A172 (cell line): Measurements from ENCODE around the gene LSP1. TPM values are rescaled to one million over a fixed set of nuclear protein-coding genes. Genes with fewer than 3 reads are reported as not detected.

Source experiments
- DNase-seq: peaks from one replicate; pipeline ENCODE4 v3.0.0-alpha.2; 2015; ENCODE audit warnings: low spot score
- total RNA-seq: library from RNA; depleted of rRNA; stranded (reverse); fragments of >200 nt; shearing (Covaris generic); gene quantifications from 2 replicates; pipeline ENCODE4 v1.2.3, GENCODE V29; 2014

LSP1 gene
- total RNA-seq, 1 experiment from 2014 or later: 71.7 TPM

DNA sequence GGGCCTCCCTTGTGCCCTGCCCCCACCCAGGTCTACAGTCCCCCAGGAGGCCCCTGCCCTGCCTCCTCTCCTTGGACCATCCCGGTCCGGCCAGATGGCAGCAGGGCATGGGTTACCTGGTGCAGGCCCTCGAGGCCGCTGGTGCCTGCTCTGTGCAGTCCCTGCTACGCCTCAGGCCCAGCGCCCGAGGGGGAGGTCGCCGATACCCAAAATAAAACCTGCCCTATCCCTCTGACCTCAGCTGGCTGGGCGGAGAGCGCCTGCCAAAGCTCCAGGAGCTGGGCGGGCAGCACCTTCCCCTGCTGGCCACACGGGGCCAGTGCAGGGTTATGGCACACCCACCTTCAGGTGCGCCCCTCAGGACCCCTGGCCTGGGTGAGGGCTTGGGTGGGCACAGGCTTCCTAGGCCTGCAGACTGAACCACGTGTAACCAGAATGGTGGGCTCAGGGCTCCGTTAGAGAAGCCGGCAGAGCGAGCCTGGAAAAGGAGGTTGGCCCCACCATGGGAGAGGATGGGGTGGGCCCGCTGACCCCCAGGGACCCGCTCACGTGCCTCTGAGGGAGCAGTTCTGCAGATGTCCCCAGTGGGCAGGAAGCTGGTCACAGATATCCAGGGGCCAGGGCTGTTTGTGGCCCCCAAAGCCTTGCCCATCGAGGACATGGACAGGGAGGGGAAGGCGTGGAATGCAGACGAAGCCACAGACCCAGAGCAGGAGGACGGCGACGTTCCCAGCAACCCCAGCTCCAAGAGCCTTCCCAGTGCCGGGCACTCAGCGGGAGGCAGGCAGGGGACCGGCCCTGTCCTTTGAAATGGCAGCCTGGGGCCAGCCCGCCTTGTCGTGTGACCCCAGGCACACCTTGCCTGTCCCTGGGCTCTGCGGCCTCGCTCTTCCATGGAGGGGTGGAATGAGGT lies 64.9 kb downstream of the LSP1 start:
- DNase-seq: no peak

DNA sequence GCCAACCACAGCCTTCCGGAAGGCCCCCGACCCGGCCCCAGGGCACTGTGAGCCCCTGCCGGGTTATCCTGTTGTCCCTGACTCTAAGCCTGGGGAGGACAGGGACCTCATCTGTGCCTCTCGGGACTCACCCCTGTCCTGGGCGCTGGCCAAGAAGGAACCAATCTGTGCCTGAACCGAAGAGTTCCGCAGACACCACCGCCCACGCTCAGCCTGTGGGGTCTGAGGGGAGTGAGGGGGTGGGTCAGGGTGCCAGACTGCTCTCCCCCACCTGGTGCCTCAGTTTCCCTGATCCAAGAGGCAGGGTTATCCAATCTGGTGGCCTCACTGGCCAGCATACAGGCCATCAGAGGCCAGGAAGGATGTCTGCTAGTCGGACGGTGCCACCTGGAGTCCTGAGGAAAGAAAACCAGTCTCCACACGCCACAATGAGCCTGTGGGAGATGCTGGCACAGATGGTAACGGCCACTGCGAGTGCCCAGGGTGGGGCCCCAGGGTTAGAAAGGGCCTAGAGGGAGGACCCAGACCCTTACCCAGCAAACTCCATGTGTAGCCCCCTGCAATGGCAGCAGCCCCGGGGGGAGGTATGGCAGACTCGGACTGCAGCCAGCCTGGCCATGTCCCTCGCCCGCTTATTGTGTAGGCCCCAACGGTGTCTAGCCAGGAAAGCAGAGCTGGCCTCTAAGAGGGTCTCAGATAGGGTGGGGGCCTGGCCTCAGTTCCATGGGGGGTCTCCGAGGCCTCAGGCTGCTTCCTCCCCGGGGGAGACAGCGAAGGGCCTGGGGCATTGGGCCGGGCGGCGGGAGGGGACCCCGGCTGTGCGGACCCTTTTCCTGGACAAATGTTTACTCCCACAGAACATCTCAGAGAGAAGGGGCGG lies 65.8 kb downstream of the LSP1 start:
- DNase-seq: peak; percentile 14

DNA sequence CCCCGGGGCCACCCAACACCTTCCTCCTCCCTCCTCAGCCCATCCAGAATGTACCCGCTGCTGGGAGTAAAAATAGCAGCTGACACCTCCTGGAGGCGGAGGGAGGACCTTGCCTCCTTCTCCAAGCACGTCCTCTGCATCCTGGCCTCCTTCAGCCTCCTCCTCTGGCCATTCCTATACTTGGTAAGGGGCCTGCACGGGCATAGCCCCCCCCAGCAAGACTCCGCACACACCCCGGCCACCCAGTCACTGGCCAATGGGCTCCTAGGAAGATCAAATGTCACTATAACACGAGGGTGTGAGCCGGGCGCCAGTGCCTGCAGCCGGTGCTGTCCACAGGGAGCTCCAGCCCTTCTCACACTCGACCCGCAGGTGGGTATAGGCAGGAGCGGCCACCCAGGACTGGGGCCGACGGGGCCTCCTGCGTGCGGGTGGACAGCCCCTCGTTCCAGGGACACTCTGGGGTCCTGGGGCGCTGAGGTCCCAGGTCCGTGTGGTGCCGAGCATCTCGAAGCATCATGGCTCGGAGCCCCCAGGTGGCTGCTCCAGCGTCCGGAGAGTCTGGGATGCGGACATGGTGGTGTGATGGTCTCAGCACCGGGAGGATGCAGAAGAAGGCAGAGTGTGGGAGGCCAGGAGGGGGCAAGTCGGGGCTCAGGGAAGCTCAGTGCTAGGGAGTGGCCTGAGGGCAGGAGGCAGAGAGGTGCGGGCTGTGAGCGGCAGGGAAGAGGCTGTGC lies 66.7 kb downstream of the LSP1 start, which contains the start of gene TNNT3:
TSS of gene TNNT3 (plus strand) at position 313 of the 737 bp plus-strand sequence. CDS start 3,172 bp downstream, outside the sequence.
- no peak for DNase-seq

DNA sequence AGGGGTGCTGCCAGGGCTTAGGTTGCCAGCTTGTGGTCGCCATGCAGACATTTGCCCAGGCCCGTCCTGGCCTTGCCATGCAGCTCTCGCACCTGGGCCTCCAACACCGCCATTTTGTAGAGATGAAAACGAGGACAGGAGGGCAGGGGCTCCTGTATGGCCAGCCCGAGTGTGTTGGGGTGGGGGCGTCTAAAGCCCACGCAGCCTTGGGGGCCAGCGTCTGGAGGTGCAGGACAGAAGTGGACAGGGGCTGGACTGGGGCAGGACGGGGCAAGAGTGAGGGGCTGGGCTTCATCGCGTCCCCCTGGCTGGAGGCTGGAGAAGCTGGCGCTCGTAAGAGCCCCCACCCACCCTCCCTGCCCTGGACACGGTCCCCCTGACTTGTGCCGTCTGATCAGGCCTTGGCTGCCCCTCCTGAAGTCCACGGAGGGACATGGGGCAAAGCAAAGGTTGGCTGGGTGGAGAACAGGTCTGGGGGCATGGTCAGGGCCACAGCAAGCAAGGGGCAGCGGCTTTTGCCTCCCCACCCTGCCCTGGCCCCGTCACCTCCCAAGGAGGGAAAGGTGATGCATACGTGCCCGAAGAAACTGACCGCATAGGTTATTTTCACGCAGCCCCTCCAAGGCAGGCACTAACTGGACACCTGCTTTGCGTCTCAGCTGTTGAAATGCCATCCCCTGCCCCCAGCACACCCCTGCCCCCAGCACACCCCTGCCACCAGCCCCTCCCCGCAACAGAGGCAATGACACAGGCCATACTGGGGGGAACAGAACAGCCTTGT lies 67.4 kb downstream of the LSP1 start:
- DNase-seq: no peak

DNA sequence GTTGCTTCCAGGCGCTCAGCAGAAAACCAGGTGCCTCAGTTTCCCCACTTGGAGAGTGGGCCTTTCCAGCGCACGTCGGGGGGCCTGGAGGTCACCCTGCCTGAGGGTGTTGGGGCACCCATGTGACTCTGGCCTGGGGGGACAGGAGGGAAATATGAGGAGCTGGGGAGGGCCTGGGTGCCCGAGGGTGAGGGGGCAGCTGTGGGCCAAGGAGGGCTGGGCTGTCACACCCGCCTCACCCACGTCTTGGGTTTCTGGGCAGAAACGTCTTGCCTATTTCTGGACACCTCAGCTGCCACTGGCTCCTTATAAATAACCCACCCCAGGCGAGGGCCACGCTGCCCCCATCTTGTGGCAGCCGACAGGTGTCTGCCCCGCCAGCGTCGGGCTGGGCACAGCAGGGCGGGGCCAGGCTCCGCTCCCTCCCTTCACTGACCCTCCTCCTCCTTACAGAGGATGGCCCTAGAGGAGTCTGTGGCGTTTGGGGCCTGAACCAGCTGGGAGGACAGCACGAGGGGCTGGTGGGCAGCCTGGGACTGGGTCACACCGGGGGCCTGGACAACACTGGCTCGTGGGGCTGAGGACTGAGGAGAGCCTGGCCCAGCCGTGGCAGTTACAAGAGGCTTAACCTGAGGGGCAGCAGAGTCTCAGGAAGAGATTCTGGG lies 68.2 kb downstream of the LSP1 start:
- no peak for DNase-seq

DNA sequence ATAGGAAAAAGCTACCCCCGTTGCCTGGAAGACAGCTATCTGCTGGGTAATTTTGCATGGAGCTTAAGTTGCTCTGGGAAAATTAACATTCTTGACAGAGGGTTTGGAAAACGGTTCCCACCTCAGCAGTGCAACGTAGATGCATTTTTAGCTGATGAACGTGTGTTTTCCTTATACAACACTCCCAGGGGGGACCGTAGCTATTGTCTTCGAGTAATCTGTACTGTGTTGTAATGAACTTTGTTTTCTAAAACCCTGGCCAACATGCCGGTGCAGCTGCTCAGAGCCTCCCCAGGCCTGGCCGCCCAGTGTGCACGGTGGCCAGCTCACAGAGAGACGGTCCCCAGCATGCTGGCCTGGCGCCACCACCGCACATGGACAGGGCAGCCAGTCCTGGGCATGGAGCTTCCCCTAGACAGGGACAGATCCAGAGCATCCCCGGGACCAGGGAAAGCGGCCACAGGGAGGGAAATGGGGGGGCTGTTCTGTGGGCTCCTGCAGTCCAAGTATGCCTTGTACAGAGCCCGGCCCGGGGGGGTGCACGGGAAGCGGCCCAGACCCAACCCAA lies 68.8 kb downstream of the LSP1 start:
- DNase-seq: no peak

DNA sequence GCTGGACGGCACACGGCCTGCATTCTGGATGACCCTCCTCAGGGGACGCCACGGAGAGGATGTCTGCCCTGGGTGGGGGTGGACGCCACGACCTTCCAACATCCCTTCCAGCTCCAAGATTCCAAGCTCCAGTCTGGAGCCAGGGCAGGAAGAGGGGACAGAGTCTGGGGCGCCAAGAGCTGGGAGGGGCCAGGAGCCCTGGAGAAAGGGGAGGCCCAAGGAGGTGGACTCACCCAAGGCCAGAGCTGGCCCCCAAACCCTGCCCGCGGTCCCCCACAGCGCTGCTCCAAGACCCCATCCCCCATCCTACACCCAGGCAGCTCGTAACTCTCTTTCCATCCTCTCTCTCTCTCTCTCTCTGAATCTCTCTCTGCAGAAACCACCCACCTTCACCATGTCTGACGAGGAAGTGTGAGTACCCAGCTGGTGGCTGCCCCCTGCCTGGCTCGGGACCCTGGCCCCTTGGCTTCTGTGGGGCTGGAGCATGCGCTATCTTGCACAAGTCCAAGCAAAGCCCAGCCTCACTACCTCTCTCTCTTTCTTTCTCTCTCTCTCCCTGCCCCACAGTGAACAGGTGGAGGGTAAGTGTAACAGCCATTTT lies 69.7 kb downstream of the LSP1 start:
- DNase-seq: no peak

DNA sequence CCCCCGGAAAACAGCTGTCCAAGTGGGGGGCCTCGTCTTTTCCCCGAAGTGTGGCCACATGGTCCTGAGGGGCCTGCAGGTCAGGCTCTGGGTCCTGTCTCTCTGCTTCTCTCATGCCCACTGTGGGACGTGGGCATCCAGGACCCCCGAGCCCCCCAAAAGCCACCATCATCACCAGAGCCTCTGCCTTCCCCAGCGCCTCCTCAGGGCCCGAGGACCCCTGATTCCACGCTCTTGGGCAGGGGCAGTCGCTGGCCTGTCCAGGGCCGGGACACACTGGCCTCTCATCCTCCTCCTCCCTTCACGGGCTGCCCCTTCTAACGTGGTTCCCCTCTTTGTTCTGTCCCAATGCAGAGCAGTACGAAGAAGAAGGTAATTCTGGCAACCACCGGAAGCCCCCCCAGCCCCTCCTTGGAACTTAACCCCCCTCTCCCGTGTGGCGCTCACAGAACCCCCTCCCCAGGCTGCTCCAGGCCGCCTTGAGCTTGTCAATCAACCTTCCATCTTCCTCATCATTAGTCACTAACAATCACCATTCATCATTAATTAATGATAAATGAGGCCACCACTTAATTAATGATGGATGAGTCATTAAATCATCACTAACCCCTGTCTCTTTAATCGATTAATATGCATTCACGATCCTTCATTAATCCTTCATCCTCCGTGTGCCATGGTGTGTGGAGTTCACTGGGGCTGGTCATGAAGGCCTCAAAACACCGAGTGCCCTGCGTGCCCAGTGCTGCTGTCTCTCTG lies 70.5 kb downstream of the LSP1 start:
- DNase-seq: no peak

DNA sequence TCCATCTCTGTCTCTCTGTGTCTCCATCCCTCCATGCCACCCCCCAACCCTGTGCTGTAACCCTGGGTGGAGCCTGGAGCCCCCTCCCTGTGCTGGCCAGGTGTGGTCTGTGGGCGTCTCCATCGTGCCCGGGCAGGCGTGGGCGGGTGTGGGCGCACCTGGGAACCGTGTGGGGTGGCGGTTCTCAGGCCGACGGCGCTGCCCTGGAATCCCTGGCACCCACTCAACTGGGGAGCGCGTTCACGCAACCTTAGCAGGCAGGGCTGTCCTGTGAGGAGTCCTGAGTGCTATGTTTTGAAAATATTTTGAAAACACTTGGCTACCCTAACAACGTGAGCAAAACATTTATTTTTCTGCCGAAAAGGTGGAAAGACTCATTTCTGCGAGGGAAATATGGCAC lies 71.3 kb downstream of the LSP1 start:
- DNase-seq: no peak

DNA sequence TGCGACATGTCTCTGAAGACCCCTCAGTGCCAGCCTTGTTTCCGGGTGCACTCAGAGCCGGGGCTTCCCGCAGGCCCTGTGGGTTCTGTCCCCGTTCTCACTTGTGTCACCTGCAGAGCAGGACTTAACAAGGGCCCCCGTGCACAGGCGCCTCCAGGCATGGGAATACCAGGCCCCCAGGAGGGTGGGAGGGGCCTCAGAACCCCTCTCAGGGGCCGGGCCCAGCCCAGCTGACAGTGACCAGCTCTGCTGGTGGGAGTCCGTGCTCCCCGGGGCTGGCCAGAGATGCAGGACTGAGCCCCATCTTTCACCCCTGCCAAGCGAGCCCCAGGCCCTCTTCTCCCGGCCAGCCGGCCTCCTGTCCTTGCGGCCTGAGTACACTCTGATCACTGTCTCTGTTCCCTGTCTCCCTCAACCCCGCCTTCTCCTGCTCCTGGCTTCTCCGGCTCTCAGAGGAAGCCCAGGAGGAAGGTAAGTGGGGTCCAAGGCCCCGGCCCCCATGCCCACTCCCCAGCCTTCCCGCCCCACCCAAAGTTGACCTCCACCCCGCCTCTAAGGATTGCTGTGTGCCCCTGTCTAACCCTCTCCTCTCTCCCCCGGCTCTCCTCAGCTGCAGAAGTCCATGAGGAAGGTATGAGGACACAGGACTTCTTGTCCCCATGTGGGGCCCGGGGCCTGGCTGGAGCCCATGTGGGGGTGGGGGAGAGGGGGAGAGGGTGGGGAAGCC lies 71.9 kb downstream of the LSP1 start:
- DNase-seq: no peak

DNA sequence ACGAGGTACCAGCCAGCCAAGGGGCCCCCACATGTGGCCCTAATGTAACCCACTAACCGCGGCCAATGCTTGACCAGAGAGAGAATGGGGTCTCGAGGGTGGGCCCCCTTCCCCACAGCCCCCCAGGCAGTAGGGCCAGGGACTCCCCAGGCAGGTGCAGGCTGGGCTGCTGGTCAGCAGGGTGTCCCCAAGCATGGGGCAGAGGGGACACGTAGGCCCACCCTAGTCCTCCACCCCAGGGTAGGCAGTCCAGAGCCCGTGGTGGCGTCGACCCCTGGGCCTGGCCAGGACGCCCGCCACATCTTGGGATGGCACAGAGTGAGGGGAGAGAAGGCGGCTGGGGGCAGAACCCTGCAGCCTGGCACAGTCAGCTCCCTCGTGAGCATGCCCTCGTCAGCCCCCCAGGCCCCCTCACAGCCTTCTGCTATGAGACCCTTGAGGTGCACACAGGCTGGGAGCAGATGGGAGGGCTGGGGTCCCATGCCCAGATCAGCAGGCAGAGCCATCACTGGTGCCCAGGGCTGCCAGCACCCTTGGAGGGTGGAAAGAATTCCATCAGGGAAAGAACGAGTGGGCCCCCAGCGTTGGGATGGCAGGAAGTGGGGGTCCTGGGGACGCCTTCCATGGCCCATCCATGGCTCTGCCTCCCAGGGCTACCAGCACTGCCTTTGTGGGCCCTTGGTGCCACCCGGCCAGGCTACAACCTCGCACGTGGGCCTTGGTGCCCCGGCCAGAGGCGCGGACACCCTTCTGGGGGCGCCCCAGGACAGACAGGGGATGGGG lies 72.7 kb downstream of the LSP1 start:
- DNase-seq: no peak

DNA sequence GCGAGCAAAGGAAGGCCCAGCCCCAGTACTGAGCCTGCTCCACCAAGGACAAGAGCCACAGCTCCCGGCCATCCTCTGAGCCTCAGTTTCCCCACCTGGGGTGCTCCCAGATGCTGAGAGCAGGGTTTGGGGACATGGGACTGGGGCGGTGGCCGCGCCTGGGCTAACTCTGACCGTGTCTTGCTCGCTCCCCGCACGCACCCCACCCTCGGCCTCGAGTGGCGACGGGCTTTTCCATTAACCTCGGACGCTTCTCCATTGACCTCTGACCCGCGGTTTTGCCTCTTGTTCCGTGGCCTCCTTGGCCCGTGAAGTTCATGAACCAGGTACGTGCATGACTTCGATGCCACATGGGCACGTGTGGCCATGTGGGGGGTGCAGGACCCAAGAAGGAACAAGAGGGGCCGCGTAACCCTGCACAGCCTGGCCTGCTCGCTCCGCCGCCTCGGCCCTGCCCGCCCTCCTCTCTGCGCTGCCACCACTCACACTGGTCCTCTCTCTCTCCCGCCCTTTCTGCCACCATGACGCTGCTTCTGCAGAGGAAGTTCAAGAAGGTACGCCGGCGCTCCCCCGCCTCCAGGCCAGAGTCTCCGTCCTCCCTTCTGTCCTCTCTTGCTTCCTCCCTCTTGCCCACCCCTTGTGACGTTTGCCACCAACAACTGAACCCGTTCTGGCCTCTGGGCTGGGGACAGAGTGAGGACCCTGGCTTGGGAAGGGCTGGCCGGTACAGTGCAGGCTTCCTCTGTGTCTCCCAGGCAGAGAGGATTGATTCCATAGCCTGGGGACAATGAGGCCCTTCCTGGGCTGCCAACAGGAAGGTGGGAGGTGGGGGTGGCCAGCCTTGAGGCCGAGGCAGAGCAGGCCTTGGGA lies 73.5 kb downstream of the LSP1 start:
- no peak for DNase-seq

DNA sequence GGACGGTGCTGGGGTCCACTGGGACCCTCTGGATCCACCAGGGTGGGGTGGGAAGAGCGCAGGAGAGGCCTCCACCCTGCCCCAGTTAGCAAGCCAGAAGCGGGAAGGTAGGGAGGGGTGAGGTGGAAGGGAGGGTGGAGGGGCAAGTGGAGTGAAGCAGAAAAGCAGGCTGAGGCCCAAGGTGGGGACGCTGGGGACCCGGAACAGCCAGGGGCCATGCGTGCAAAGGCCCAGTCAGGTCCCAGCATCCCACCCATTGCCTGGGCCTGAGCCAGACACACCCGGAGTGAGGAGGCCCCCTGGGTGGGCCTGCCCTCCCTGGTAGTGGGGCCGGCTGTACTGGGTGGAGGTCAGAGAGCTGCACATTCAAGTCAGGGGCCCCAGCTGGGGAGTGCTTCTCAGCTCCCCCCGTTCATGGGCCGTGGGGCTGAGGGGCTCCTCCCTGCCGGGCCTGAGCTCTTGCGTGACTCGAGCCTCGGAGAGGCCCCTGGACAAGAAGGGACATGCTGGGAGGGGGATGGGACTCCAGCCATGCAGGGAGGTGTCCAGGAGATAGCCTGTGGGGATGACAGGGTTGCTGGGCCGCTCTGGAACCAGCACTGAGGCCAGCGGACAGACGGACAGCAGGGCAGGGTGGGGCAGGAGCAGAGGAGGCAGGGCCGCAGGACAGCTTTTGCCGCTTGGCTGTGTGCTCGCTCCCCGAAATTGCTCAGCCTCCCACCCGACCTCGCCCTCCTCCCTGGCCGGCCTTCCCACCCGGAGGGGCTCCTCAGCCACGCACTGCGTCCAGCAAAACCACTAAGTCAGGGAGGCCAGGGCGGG lies 74.4 kb downstream of the LSP1 start:
- DNase-seq: no peak

DNA sequence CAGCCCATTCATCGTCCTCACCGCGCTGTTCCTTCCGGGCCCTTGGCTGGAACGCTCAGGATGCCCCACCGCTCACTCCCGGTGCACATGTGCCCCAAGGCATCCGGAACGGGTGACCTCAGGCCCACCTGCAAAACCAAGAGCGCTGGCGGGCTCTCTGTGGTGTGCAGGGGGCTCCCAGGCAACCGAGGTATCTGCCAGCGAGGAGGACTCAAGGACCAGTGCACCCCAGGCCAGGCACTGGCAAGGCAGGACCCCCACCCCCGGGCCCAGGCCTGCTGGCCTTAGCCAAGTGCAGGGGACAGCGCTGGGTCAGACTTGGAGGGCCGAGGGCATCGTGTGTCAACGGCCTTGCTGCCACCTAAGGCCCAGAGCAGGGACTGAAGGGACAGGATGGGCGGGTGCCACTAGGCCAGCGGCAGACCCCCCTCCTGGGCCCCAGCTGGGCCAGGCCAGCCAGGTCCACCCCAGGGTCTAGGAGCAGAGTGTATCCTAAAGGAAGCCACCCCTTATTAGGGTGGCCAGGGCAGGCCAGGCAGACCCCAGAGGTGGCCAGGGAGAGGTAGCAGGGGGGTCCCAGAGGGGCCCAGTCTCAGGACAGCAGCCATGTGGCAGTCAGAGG lies 75.1 kb downstream of the LSP1 start:
- DNase-seq: no peak

DNA sequence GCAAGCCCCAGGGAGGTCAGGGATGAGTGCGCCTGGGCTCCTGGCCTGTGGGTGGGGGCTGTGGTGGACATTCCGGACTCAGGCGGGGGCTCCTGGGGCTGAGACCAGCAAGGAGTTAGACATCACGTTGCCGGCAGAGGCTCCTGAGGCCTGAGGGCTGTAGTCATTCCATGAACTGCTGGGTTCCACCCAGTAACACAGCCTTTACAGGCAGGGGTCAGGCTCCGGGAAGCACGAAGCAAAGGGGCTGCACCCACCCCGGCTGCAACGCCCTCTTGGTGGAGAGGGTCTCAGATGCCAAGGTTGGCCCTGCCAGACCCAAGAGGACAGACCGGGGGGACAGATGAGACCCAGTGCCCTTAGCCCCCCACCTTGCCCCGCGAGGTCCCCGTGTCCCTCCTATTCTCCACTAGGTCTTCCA lies 75.6 kb downstream of the LSP1 start:
- no peak for DNase-seq
